Measurements from ENCODE around the gene FHOD3.

- no peak for TF ChIP-seq CTCF (conservative IDR thresholded peaks at IDR 0.05; ENCODE audit: low read depth, low read length)
- no peak for TF ChIP-seq POLR2A (IDR thresholded peaks at IDR 0.05; ENCODE audit: low read depth, low read length)
- no peak for TF ChIP-seq SMC3 (IDR thresholded peaks at IDR 0.05; ENCODE audit: low read depth, low read length)
- no peak for TF ChIP-seq MXI1 (IDR thresholded peaks at IDR 0.05; ENCODE audit: borderline replicate concordance, low read depth, low read length)
- TF ChIP-seq CEBPB (IDR thresholded peaks at IDR 0.05; ENCODE audit: low read depth, low read length): no peak
- no peak for TF ChIP-seq RAD21 (IDR thresholded peaks at IDR 0.05; ENCODE audit: low read length)
- TF ChIP-seq RFX5 (IDR thresholded peaks at IDR 0.05; ENCODE audit: low read depth, low read length): no peak
- TF ChIP-seq USF2 (IDR thresholded peaks at IDR 0.05; ENCODE audit: low read depth, low read length): no peak
- TF ChIP-seq FOS (IDR thresholded peaks at IDR 0.05; ENCODE audit: low read depth, low read length): no peak
Observed at GRCh38 chr18:36576339-36576738, 278.8 kb downstream of the FHOD3 start.

Data from IMR-90 (cell line).